LoVo (cell line): Measurements from ENCODE around the gene CDX1.
A peak's percentile ranks its signal among the peaks of the same experiment; 100 is the strongest.

Source experiments
- DNase-seq: peaks from one replicate; pipeline ENCODE4 v3.0.0-alpha.2; 2016; ENCODE audit warnings: low spot score

The CDX1 gene

DNA sequence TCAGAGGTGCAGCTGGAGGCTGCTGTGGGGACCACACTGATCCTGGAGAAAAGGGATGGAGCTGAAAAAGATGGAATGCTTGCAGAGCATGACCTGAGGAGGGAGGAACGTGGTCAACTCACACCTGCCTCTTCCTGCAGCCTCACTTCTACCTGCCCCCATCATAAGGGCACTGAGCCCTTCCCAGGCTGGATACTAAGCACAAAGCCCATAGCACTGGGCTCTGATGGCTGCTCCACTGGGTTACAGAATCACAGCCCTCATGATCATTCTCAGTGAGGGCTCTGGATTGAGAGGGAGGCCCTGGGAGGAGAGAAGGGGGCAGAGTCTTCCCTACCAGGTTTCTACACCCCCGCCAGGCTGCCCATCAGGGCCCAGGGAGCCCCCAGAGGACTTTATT is 17.4 kb downstream of the CDX1 start:
- no peak for DNase-seq

DNA sequence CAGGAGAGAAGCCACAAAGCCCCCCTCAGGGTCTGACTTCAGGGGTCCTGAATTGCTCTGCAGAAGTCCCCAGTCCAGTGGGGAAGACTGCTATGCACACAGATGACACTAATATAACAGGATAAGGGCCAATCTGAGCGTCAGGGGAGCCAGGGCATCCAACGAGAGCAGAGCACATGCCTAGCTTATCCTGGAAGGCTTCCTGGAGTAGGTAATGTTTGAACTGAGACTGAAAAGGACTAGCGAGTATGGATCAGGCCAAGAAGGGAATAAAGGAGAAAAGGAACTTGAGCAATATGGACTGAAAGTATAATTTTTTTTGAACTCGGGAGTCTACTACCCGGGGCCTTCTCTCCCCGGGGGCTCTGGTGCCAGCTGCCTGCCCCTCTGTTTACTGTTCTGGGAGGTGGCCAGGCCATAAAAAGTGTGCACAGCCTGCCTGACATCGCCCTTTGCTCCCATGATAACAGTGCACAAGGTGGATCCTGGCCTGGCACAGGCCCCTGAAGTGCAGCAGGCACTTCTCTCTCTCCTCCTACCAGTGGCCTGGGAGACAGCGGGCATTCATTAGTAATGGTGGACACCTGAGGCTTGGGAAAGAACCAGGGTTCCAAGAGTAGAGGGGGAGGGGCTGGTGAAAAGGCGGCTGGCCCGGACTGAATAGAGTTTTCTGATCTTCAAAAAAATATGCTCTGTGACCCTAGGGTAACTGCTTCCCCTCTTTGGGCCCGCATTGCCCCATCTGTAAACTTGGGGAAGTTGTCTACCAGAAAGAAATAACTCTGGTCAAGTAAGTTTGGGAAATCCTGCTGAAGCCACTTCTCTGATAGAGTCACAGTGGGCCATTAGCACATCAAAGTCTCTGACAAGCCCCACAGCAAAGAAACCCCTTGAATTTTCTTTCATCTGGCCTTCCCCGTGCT is 18.7 kb downstream of the CDX1 start:
- peak; percentile 62 for DNase-seq

DNA sequence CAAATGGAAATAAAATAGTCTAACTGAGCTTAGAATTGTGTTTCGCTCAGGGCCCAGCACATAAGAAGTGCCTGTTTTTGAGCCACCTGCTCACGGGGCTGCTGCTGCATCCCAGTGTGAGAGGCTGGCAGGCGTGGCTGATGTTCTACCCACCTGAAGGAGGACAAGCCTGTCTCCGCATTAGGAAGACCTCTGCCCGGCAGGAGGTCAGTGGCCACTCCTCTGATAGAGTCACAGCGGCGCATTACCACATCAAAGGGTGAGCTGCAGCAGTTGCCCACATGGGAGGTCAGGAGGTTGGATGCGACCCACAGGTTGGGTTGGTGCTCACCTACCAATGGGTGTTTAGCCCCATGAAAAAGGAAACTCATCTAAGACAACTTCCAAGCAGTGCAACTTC is 19.6 kb downstream of the CDX1 start:
- peak; percentile 51 for DNase-seq

DNA sequence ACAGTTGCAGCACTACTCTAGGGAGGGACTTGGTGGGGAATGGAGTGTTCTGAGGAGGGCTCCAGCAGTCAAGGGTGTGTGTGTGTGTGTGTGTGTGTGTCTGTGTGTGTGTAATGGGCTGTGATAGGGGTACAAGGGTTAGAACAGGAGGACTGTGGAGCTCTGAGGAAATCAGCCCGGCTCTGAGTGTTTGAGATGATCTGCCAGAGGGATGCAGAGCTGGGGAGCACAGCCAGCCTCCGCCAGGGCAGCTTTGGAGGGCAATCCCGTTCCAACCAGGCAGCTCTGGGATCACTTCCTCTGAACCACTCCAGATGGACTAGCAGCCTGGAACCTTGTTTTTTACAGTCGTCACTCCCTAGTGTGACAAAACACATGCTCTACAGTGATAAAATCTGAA is 20.3 kb downstream of the CDX1 start:
- no peak for DNase-seq

DNA sequence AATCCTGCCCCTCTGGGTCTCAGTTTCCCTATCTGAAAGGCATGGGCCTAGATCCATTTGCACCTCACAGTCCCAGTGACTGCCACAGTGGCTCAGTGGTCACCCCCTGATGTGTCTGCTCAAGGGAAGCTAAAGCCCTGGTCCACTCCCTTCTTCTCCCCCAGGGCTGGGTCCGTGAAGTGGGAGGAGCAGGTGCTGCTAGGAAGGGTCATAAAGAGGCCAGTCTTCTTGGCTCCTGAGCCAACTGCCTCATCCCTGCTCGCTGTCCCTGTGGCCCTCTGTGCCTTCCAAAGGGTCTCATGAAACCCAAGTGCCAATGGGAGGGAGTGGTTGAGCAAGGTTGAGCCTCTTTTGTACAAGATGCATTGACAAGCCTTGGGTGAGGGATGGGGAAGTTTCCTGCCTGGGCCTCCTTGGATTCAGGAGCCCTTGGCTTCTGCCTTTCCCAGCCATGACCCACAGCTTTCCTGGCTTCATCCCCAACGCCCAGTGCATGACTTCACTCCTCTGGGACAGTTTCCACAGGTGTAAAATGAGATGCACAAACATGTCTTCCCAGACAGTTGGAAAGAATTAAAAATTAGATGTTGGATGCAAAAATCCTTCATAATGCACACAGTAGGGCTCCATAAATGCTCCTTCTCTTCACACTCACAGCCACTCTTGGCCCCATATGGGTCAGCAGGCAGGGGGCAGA is 21.7 kb downstream of the CDX1 start:
- no peak for DNase-seq

DNA sequence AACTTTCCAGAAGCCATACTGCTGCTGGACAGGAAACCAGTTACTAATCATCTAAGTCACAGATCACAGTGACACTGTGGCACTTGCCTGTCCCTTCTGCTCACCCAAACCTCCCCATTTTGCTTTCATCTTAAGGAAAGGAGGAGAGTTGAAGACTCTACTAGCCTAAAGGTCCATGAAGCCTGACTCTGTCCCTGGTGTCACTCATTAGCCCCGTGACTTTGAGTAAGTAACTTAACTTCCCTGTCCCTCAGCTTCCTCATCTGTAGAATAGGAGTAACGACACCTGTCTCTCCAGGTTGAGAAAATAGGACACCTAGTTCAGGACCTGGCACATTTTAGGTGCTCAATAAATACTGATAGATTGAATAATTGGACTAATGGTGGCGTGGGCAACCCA is 22.7 kb downstream of the CDX1 start:
- no peak for DNase-seq

DNA sequence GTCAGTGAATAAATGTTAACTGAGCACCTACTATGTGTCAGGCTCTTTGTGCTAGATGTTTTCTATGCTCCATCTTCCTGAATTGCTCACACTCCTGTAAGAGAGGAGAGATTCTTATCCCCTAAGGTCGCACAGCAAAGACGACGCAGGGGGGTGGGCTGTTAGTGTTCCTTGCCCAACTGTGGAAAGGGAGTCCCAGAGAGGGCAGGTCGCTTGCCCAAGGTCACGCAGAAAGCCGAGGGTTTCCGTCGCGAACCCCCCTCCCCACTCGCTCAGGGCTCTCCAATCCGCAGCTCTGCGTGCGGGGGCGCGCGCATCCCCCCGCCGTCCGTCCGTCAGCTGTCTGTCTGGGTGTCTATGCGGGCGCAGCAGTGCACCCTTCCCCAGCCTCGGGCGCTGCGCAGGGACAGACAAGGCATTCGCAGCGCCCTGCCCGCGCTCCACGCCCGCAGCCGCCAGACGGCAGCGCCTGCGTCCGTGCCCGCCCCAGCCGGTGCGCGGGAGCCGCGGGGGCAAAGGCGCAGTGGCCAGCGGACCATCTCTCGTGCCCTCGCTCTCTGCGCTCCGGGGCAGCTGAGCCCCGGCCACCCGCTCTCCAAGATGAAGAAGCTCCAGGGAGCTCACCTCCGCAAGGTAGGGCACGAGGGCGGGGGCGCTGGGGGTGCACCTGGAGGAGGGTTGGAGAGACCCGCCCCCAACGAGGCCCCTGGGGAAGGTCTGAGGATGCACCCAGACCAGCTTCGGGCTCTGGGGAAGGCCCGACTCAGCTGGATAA is 23.3 kb downstream of the CDX1 start, which contains the start of gene SLC6A7:
SLC6A7 (plus strand) TSS at position 335 of the 775 bp plus-strand sequence; CDS start at position 601, 266 bp downstream.
- DNase-seq, result no peak

DNA sequence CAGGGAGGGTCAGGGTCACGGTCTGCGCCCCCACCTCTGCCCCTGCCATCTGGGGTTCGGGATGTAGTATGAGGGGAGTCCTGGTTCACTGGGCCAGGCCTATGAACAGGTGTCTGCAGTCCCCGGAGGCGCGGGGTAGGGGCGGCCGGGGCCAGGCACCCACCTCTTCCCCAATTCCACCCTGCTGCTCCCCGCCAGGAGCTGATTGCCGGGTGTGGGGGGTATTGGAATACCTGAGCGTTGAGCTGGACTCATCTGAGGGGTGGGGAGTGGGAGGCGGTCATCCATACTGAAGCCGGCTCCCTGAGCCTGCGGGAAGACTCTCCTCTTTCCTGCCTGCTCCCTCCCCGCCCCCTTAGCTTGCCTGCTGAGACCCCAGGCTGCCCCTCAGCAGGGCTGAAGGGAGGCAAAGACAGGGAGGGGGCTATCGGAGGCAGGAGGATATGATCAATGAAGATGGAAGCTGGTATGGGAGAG is 24.0 kb downstream of the CDX1 start:
- no peak for DNase-seq

DNA sequence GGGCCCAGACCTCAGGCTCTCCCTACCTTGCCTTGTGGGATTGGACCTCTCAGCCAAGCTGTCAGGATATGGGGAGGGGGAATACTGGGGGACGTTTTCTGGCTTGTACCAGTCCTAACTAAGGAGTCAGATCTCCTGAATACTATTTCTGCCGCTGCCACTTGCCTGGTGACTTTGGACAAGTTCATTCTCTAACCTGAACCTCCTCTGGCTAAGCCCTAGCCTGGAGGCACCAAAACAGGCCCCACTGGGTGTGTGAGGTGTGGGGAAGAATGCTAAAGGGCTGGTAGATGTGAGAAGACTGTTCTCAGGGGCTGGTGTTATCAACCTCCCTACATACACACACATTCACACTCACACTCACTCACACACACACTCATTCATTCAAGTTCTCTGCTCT is 24.4 kb downstream of the CDX1 start:
- no peak for DNase-seq

DNA sequence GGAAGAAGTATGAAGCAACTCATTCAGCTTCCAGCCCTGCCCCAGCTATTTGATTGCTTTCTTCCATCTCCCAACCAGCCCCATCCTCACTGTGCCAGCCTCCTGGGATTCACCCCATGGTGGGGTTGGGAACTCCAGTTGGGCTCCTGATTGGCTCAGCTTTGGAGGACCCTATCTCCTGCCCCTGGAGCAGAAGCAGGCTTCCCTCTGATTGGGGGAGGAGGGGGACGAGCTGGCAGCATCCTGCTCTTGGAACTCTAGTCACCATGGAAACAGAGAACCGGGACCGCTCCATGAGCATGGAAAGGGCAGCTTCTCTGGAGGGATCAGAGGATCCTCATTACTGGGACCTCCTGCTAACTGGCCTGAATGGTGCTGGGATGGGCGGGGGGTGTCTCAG is 25.9 kb downstream of the CDX1 start:
- DNase-seq, result no peak

DNA sequence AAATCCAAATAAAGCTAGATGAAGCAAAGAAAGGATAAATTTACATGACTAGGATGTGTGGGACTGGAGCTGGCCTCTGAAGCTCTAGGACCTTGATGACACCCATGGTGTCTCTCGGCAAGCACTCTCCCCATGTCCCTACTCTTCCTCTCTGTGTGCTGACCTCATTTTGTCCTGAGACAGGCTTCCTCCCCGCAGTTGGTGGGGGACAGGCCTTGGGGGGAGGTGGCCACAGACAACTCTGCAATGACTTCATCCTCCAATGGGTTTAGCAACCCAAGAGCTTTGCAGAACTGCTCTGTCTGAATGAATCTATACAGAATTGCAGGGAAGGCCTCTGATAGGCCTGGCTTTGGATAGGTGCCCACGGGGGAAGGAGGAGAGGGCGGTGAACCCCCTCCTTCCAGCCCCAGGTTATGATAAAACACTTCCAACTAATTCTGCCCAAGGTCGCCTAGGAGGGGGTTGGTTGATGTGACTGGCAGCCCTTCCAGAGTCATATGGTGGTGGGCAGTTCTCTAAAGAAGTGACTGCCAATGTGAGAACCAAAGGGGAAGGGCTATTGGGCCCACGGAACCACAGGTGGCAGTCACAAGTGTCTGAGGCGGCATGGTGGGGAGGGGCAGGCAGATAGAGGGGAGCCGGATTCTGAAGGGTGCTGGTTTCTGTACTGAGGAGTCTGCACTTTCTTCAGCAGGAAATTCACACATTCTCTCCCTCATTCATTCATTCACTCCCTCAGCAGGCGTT is 29.3 kb downstream of the CDX1 start:
- DNase-seq, result no peak

DNA sequence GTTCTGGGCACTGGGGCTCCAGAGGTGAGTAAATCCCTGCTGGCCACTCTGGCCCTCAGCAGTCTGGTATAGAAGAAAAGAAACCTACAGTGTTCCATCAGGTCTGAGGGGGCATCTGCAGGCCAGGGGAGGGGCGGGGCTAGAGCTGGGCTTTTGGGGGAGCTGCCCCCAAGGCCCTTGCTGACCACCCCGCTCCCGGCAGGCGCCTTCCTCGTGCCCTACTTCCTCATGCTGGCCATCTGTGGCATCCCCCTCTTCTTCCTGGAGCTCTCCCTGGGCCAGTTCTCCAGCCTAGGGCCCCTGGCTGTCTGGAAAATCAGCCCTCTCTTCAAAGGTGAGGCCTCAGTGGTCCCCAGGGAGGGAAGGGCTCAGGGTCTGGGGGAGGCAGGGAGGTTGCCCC is 29.9 kb downstream of the CDX1 start:
- DNase-seq, result no peak

DNA sequence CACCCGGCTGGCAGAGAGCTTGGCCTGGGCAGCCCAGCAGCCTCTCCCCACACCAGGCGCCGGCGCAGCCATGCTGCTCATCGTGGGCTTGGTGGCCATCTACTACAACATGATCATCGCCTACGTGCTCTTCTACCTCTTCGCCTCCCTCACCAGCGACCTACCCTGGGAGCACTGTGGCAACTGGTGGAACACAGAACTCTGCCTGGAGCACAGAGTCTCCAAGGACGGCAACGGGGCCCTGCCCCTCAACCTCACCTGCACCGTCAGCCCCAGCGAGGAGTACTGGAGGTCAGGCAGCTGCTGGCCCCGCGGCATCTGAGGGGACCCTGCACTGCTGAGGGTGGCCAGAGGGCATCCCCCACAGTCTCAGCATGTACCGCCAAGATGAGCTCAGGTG is 30.4 kb downstream of the CDX1 start:
- DNase-seq, result no peak

DNA sequence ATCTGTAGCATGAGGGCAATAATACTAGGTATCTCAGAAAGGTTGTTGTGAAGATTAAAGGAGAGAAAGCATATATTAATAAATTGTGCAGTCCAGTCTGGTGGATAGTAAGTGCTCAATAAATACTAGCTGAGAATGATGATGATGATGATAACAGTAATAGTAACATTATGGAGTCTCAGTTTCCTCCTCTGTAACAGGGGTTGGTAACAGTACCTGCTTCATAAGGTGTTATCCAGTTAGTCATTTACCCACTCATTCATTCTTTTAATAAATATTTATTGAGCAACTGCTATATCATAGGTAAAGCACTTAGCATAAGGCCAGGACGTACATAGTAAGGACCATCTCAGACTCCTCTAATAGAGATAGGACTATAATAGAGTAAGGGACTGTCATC is 30.9 kb downstream of the CDX1 start:
- DNase-seq, result no peak

DNA sequence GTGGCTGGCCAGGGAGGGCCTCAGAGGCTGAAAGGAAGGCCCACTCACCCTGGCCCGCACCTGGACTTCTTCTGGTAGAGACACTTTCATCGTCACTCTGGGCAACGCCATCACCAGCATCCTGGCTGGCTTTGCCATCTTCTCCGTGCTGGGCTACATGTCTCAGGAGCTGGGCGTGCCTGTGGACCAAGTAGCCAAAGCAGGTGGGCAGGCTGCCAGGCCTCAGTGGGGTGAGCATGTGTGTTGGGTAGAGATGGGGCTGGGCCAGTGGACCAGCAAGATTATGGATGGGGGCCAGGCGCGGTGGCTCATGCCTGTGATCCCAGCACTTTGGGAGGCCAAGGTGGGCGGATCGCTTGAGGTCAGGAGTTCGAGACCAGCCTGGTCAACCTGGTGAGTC is 35.9 kb downstream of the CDX1 start:
- no peak for DNase-seq

DNA sequence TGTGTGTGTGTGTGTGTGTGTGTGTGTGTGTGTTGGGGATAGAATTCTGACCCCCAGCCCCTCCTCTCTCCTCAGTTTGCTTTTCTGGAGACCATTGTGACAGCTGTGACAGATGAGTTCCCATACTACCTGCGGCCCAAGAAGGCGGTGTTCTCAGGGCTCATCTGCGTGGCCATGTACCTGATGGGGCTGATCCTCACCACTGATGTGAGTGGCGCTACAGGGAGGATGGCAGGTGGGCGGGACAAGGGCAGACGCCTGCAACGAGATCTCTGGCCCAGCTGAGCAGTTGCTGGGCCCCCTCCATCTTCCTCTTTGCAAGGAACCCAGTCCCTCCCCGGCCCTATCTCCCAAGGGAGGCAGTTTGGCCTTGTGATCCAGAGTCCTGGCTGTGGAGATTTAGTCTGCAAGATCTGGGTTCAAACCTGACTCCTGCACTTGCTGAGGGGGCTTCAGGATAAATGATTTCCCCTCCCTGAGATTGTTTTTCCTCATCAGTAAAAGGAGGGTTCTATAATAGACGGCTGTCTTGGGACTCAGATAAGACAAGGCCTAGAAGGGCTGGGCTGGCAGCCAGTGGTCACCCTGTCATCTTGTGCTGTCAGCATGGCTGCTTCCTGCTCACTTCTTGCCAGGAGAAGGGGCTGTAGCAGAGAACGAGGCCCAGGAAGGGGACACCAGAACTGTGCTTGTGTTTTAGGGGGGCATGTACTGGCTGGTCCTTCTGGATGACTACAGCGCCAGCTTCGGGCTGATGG is 37.4 kb downstream of the CDX1 start:
- no peak for DNase-seq

DNA sequence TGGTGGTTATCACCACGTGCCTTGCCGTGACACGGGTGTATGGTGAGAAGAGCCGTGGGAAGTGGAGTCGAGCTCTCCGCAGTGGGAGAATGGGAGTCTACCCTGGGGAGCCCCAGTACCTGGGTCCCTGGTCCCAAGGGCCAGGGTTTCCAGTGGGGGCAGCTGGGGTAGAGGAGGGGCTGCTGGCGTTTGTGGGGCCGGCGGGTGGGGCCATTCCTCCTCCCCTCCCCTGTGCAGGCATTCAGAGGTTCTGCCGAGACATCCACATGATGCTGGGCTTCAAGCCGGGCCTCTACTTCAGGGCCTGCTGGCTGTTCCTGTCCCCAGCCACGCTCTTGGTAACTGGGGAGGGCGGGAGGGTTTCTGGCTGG is 38.0 kb downstream of the CDX1 start:
- DNase-seq, result no peak

DNA sequence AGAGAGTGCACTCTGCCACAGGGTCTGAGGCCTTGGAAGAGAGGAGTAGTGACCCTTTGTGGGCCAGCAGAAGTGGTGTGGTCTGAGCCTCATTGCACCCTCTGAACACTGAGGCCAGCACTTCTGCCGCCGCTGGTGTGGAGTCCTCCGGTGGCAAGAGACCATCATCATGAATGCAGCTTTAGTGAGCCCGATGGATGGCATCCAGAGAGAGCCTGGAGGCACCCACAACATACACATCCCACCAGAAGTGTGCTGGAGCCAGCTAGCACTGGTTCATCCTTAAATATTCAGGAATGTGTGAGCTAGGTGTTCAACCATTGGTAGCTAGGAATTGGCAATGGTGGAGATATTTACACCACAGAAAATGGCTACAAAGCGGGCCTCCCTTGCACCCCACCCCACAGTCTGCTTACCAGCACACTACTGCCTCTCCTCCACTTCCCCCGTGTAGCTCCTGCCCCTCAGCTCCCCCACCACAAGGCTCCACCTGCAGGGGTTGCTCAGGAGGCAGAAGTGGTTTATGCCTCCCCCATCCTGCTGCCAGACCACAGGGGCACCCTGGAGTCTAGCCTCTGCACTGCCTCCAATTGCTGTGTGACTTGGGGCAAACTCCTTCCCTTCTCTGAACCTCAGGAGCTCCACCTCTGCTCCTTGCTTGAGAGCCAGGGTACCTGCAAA is 39.7 kb downstream of the CDX1 start:
- no peak for DNase-seq

DNA sequence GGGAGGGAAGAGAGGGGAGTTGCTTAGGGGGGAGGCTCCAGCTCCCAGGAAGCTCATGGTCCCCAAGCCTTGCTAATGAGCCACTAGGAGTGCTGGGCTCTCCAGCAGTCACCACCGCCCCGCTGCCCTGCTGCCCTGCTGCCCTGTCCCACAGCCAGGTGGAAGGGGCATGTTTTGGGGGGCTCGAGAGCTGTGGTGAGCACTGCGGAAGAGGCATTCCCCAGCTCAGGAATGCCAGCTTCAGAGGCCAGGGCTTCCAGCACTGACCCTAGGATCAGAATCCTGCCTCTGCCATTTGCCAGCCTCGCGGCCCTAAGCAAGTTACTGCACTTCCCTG is 40.2 kb downstream of the CDX1 start:
- DNase-seq, result no peak
